Caco-2 (cell line): Measurements from ENCODE around the gene KIF20B. TPM values are rescaled to one million over a fixed set of nuclear protein-coding genes. Genes with fewer than 3 reads are reported as not detected.
"Not testable (repeated sequence)": the region's sequence is repeated elsewhere in the genome, so short reads cannot be mapped to it uniquely, and the experiment has no call there.

Experiments
- BruUV-seq: library from RNA; stranded (reverse); fragments of 400-500 nt; replicated peaks from 2 replicates; lab custom pipeline; 2021; lab: Mats Ljungman, UMichigan
- CTCF ChIA-PET: fragments of 300-600 bp; sonication (Branson Sonifier 250); formaldehyde crosslinking; loops from one replicate; lab custom pipeline; 2022; ENCODE audit warnings: antibody characterized with exemption; lab: Charles Lee
- POLR2A ChIA-PET: fragments of 300-600 bp; sonication (Branson Sonifier 250); formaldehyde crosslinking; loops from one replicate; lab custom pipeline; 2022; ENCODE audit warnings: antibody characterized with exemption; lab: Charles Lee
- DNase-seq, 2 experiments: peaks; one replicate each; pipeline versions ENCODE4 v3.0.0 to v3.0.0-alpha.2; 2020 to 2022
- H3K27me3 ChIP-seq: replicated peaks from 2 replicates; pipeline ENCODE4 v1.6.0; 2011; ENCODE audit warnings: low read length; ENCODE audit not compliant: control insufficient read depth, insufficient read depth
- H3K36me3 ChIP-seq: 2 replicates; pipeline ENCODE4 v1.5.1; 2011; ENCODE audit warnings: low read length; ENCODE audit not compliant: control insufficient read depth, insufficient read depth
- H3K4me1 ChIP-seq: fragments of 250-450 bp; sonication (Bioruptor Pico); 2 replicates; pipeline ENCODE4 v1.5.1; 2020; ENCODE audit warnings: mild to moderate bottlenecking
- H3K4me3 ChIP-seq: 2 replicates; pipeline ENCODE4 v1.5.1; 2011; ENCODE audit warnings: low read depth, mild to moderate bottlenecking, control low read depth, low read length
- H3K9me3 ChIP-seq: fragments of 250-450 bp; sonication (Bioruptor Pico); 2 replicates; pipeline ENCODE4 v1.5.1; 2020; ENCODE audit warnings: mild to moderate bottlenecking, moderate library complexity
- H3K27ac Mint-ChIP-seq: one replicate; pipeline ENCODE4 v1.8.0; 2022; ENCODE audit warnings: mixed read lengths; ENCODE audit not compliant: unreplicated experiment
- H3K27me3 Mint-ChIP-seq: one replicate; pipeline ENCODE4 v1.8.0; 2022; ENCODE audit warnings: mixed read lengths; ENCODE audit not compliant: insufficient read depth, unreplicated experiment
- H3K36me3 Mint-ChIP-seq: one replicate; pipeline ENCODE4 v1.8.0; 2022; ENCODE audit warnings: mild to moderate bottlenecking, mixed read lengths; ENCODE audit not compliant: insufficient read depth, unreplicated experiment
- H3K4me1 Mint-ChIP-seq: one replicate; pipeline ENCODE4 v1.8.0; 2022; ENCODE audit warnings: low read depth, mixed read lengths; ENCODE audit not compliant: unreplicated experiment
- H3K4me3 Mint-ChIP-seq: one replicate; pipeline ENCODE4 v1.8.0; 2022; ENCODE audit warnings: mild to moderate bottlenecking, moderate library complexity, mixed read lengths; ENCODE audit not compliant: unreplicated experiment
- H3K9me3 Mint-ChIP-seq: one replicate; pipeline ENCODE4 v1.8.0; 2022; ENCODE audit warnings: mixed read lengths; ENCODE audit not compliant: unreplicated experiment
- CTCF ChIP-seq, 2 experiments: fragments of 200-600 bp in 1 of 2; IDR thresholded peaks; 1 replicate in 1 of 2; 2 replicates in 1 of 2; pipeline versions ENCODE4 v1.5.1 to v1.8.0; 2011 to 2022; ENCODE audit warnings: antibody characterized with exemption in 1 of 2, control low read depth in 1 of 2, inconsistent platforms in 1 of 2, low read depth in 1 of 2, low read length in 1 of 2, mild to moderate bottlenecking in 1 of 2, moderate library complexity in 1 of 2; ENCODE audit not compliant: insufficient read depth in 1 of 2, severe bottlenecking in 1 of 2, unreplicated experiment in 1 of 2
- intact Hi-C: fragments of 100-400 bp; cut with micrococcal nuclease; formaldehyde crosslinking; loops from one replicate; pipeline ENCODE4 v1.10.0; 2022; ENCODE audit not compliant: unreplicated experiment
- total RNA-seq: library from RNA; stranded (reverse); gene quantifications from 2 replicates; pipeline ENCODE4 v1.2.3, GENCODE V29; 2022

KIF20B gene
- total RNA-seq, 1 experiment from 2014 or later: 43.9 TPM

DNA sequence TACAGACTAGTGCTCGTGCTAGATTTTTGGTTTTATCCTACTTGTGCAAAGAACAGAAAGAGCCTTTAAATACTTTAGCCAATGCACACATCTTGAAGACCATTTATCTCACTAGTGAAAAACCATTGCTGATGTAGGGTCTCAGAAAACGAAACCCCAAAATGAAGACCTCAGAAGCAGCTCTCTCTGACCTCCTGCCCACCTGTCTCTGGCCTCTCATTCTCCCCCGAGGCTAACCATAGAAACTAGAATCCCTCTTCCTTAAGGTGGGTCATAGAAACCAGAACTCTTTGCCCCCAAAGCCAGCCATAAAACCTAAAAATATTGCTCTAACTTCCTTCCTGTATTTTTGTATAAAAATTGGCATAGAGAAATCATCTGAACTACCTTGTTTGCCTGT, 112.2 kb downstream of the KIF20B start:
- DNase-seq: no peak
- intact Hi-C loops: loop anchor here (5.0 kb wide), 2 partner anchors 774 to 1119 kb away; no protein-coding TSS in a partner anchor
- Histone ChIP-seq H3K9me3 (peaks cover 9% of the 10 kb centered on the region), H3K36me3 (no peaks in the 10 kb centered on the region), H3K4me1 (peaks cover 36% of the 10 kb centered on the region), H3K4me3 (no peak overlapping the region), H3K27me3 (no peaks in the 10 kb centered on the region)
- peak overlapping the region; percentile 63 for H3K4me3 Mint-ChIP-seq
- TF ChIP-seq CTCF (IDR thresholded peaks at IDR 0.05; ENCODE audit: insufficient read depth in 1 of 2, low read depth in 1 of 2, low read length in 1 of 2, severe bottlenecking in 1 of 2, unreplicated experiment in 1 of 2): no peak
- peaks cover 12% of the 10 kb centered on the region for H3K36me3 Mint-ChIP-seq
- BruUV-seq: no TSS peak
- H3K9me3 Mint-ChIP-seq: peaks cover 24% of the 10 kb centered on the region
- peaks cover 49% of the 10 kb centered on the region for H3K4me1 Mint-ChIP-seq
- H3K27ac Mint-ChIP-seq: peak overlapping the region; percentile 86
- H3K27me3 Mint-ChIP-seq: no peaks in the 10 kb centered on the region
- CTCF ChIA-PET: interaction anchor here (1.7 kb wide), 1 partner anchor 40 kb away, joined by 6 read pairs; no protein-coding TSS in a partner anchor
- POLR2A ChIA-PET: interaction anchor here (0.6 kb wide), 1 partner anchor 113 kb away, joined by 3 read pairs; no protein-coding TSS in a partner anchor

- DNase-seq: peak; percentile 47 to 70
- peaks cover 12% of the 10 kb centered on the region for H3K36me3 Mint-ChIP-seq
- H3K36me3 ChIP-seq: no peaks in the 10 kb centered on the region
- H3K9me3 ChIP-seq: peaks cover 16% of the 10 kb centered on the region
- intact Hi-C loops: loop anchor here (5.0 kb wide), 2 partner anchors 773 to 1118 kb away; no protein-coding TSS in a partner anchor
- no peaks in the 10 kb centered on the region for H3K27me3 ChIP-seq
- no peak for TF ChIP-seq CTCF (IDR thresholded peaks at IDR 0.05; ENCODE audit: insufficient read depth in 1 of 2, low read depth in 1 of 2, low read length in 1 of 2, severe bottlenecking in 1 of 2, unreplicated experiment in 1 of 2)
- no peak overlapping the region for H3K4me3 ChIP-seq
- BruUV-seq: no TSS peak
- H3K4me1 ChIP-seq: peaks cover 36% of the 10 kb centered on the region
- POLR2A ChIA-PET: no interaction called here
- H3K9me3 Mint-ChIP-seq: peaks cover 27% of the 10 kb centered on the region
- CTCF ChIA-PET: interaction anchor here (0.5 to 1.7 kb wide), 2 partner anchors 39 to 79 kb away, joined by 6 to 7 read pairs; no protein-coding TSS in a partner anchor
- no peaks in the 10 kb centered on the region for H3K27me3 Mint-ChIP-seq
- peak overlapping the region; percentile 63 for H3K4me3 Mint-ChIP-seq
- peak overlapping the region; percentile 86 for H3K27ac Mint-ChIP-seq
- peaks cover 49% of the 10 kb centered on the region for H3K4me1 Mint-ChIP-seq
These were observed 112.9 kb downstream of the KIF20B start for GRCh38 chr10:89814278-89814677.

DNA sequence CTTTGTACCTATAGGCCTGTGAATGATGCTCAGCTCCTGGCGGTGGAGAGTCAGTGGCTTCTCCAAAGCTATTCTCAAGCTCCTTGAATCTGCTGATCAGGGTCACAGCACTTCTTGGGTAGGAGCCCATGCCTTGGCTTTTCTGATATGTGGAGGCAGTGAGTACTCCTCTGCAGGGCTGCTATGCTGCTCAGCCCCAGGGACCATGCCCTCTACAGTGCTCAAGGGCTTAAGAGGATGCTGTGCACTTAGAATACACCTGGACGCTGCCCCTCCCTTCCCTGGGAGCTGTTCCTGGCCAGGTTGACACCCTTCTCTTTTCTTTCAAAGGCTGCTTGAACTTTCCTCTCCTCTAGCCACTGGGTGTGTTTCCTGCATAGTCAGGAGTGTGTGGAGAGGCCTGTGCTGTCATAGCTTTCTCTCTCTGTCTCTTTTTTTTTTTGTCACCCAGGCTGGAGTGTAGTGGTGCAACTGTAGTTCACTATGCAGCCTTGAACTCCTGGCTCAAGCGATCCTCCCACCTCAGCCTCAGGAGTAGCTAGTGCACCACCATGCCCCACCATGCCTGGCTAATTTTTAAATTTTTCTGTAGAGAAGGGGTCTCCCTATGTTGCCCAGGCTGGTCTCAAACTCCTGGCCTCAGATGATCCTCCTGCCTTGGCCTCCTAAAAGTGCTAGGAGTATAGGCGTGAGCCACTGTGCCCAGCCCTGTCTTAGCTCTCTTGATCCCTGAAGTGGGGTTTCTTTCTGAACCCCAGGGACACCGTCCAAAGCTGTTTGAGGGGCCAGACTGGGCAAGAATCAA, 113.9 kb downstream of the KIF20B start:
- BruUV-seq: no TSS peak
- Mint-ChIP-seq H3K27me3 (no peaks in the 10 kb centered on the region), H3K4me3 (peak overlapping the region; percentile 63), H3K9me3 (peaks cover 36% of the 10 kb centered on the region), H3K4me1 (peaks cover 49% of the 10 kb centered on the region), H3K27ac (peak overlapping the region; percentile 86), H3K36me3 (peaks cover 12% of the 10 kb centered on the region)
- POLR2A ChIA-PET: no interaction called here
- H3K9me3 ChIP-seq: peaks cover 17% of the 10 kb centered on the region
- H3K4me3 ChIP-seq: no peak overlapping the region
- intact Hi-C loops: no loop called here
- CTCF ChIA-PET: interaction anchor here (0.5 to 1.7 kb wide), 2 partner anchors 38 to 80 kb away, joined by 6 to 7 read pairs; no protein-coding TSS in a partner anchor
- H3K36me3 ChIP-seq: no peaks in the 10 kb centered on the region
- no peaks in the 10 kb centered on the region for H3K27me3 ChIP-seq
- TF ChIP-seq CTCF (IDR thresholded peaks at IDR 0.05; ENCODE audit: insufficient read depth in 1 of 2, low read depth in 1 of 2, low read length in 1 of 2, severe bottlenecking in 1 of 2, unreplicated experiment in 1 of 2): no peak
- DNase-seq: no peak
- H3K4me1 ChIP-seq: peaks cover 36% of the 10 kb centered on the region

DNA sequence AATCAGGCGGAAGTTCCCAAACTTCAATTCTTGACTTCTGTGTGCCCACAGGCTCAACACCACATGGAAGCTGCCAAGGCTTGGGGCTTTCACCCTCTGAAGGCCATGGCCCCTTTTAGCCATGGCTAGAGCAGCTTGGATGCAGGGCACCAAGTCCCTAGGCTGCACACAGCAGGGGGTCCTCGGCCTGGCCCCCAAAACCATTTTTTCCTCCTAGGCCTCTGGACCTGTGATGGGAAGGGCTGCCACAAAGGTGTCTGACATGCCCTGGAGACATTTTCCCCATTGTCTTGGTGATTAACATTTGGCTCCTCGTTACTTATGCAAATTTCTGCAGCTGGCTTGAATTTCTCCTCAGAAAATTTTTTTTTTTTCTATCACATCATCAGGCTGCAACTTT, 117.6 kb downstream of the KIF20B start:
- peaks cover 10% of the 10 kb centered on the region for H3K9me3 ChIP-seq
- H3K27me3 ChIP-seq, H3K4me3 Mint-ChIP-seq, POLR2A ChIA-PET, CTCF ChIA-PET, H3K36me3 Mint-ChIP-seq, H3K4me3 ChIP-seq, H3K36me3 ChIP-seq, DNase-seq, H3K27ac Mint-ChIP-seq, BruUV-seq, intact Hi-C loops, H3K27me3 Mint-ChIP-seq: not testable (repeated sequence)
- peaks cover 36% of the 10 kb centered on the region for H3K9me3 Mint-ChIP-seq
- peaks cover 17% of the 10 kb centered on the region for H3K4me1 ChIP-seq
- H3K4me1 Mint-ChIP-seq: peaks cover 24% of the 10 kb centered on the region
